GM21529 (cell line): Measurements from ENCODE around the gene CCDC179.
A peak's percentile ranks its signal among the peaks of the same experiment; 100 is the strongest.

Experiments
- ATAC-seq: cut with Tn5 transposase; IDR thresholded peaks from one replicate; pipeline ENCODE4 v1.9.1; 2021; ENCODE audit not compliant: unreplicated experiment

CCDC179 gene

GRCh38 chr11:22860241-22860640 lies at the start of gene CCDC179:
Gene CCDC179 (minus strand): TSS chr11:22860474. CDS start chr11:22860421, 53 bp downstream.
- no peak for ATAC-seq

GRCh38 chr11:22903782-22904181 lies 43.5 kb upstream of the CCDC179 start:
- no peak for ATAC-seq

GRCh38 chr11:22901603-22902002 lies 41.3 kb upstream of the CCDC179 start:
- no peak for ATAC-seq

- no peak for ATAC-seq
Observed at GRCh38 chr11:22900764-22901486, 40.7 kb upstream of the CCDC179 start.

- no peak for ATAC-seq
Observed at GRCh38 chr11:22898036-22898435, 37.8 kb upstream of the CCDC179 start.

GRCh38 chr11:22890227-22890626 lies 30.0 kb upstream of the CCDC179 start:
- no peak for ATAC-seq

- no peak for ATAC-seq
Observed at GRCh38 chr11:22884217-22884616, 23.9 kb upstream of the CCDC179 start.

- ATAC-seq, result no peak
Observed at GRCh38 chr11:22879630-22880029, 19.4 kb upstream of the CCDC179 start.

- no peak for ATAC-seq
Observed at GRCh38 chr11:22878604-22879003, 18.3 kb upstream of the CCDC179 start.

- ATAC-seq, result no peak
Observed at GRCh38 chr11:22878039-22878438, 17.8 kb upstream of the CCDC179 start.

GRCh38 chr11:22875869-22876473 lies 15.7 kb upstream of the CCDC179 start:
- ATAC-seq, result peak; percentile 99

- no peak for ATAC-seq
Observed at GRCh38 chr11:22869325-22869724, 9.1 kb upstream of the CCDC179 start.

GRCh38 chr11:22859756-22860155 lies 518 bp downstream of the CCDC179 start:
- ATAC-seq, result no peak

GRCh38 chr11:22851477-22851876 lies 8.8 kb downstream of the CCDC179 start:
- no peak for ATAC-seq

- ATAC-seq, result no peak
Observed at GRCh38 chr11:22846726-22847125, 13.5 kb downstream of the CCDC179 start.

- no peak for ATAC-seq
Observed at GRCh38 chr11:22832315-22833015, 27.8 kb downstream of the CCDC179 start.

- no peak for ATAC-seq
Observed at GRCh38 chr11:22830082-22830414, 30.2 kb downstream of the CCDC179 start.

- ATAC-seq, result peak; percentile 95
Observed at GRCh38 chr11:22829231-22830081, 30.8 kb downstream of the CCDC179 start, which contains the start of gene SVIP. Gene SVIP (minus strand): TSS chr11:22829801. CDS start chr11:22829748, 53 bp downstream.

- no peak for ATAC-seq
Observed at GRCh38 chr11:22828373-22828772, 31.9 kb downstream of the CCDC179 start.

GRCh38 chr11:22822203-22822602 lies 38.1 kb downstream of the CCDC179 start:
- no peak for ATAC-seq

- ATAC-seq, result no peak
Observed at GRCh38 chr11:22809893-22810292, 50.4 kb downstream of the CCDC179 start.
